NCI-H1436 treated with DMSO at 0.1 percent for 48 hours (cell line): ENCODE results near the gene KIAA0513.

Experiments used
- DNase-seq: peaks from one replicate; lab custom pipeline; 2025; lab: John Stamatoyannopoulos, UW

Gene KIAA0513

GRCh38 chr16:85072076-85072860 is 44.7 kb downstream of the KIAA0513 start:
- no peak for DNase-seq

GRCh38 chr16:85072947-85073346 is 45.4 kb downstream of the KIAA0513 start:
- DNase-seq, result no peak

- DNase-seq, result no peak
Measured at GRCh38 chr16:85074225-85074914, 46.8 kb downstream of the KIAA0513 start.

- no peak for DNase-seq
Measured at GRCh38 chr16:85075236-85075924, 47.8 kb downstream of the KIAA0513 start.

DNA sequence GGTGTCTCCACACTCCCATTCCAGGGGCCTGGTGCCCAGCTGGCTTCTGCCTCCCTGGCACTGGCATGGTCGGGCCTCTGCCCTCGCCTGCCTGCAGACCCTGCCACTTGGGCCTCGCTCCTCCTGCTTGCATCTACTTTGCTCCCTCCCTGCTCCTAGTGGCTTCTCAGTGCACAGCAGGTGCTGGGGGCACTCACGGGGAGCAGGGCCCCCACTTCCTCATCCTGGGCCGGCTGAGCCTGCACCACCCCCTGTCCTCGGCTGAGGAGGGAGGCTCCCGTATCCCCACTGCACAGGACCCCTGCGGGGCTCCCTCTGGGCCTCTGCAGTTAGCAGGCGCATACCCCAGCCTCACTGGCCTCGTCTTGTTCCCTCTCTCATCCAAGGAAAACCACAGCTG is 49.4 kb downstream of the KIAA0513 start:
- DNase-seq, result no peak

DNA sequence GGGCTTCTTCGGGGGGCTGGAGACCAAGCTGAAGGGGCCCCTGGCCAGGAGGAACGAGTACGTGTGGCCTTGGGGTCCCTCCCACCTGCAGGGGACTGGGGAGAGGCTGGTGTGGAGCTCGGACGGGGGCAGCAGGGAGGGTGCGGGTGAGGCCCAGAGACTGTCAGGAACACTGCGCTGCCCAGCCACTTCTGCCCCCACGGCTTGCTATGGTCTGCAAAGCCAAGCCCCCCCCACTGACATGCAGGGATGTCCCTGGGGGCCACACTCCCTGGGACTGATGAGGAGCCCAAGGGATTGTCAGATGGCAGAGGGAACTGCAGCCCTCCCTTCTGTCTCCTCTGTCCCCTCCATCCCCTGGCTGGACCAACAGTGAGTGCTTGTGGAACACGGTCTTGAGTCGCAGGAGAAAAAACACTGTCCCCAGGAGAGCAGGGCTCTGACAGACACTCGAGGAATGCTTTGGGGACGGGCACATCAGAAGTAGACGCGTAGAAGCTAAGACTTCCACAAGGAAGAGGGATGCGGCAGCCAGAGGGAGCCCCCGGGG is 50.1 kb downstream of the KIAA0513 start:
- no peak for DNase-seq

DNA sequence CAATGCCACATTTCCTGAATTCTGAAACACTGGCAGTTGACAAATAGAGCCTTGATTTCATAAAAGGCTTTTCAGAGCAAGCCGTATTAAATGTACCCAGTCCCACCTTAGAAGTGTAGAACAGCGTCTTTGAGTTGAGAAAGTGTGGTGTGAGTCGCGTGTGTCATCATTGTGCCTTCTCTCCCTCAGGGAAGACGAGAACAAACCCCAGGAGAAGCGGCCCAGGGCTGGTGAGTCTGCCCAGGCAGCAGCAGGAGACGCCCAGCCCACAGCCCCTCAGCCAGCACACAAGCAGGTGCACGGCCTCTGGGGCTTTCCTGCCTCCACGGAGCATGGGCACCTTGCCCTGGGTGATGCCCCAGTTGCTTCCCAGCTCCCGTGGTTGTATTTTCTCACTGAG is 50.6 kb downstream of the KIAA0513 start:
- DNase-seq, result no peak

GRCh38 chr16:85078952-85079351 is 51.4 kb downstream of the KIAA0513 start:
- DNase-seq, result no peak

DNA sequence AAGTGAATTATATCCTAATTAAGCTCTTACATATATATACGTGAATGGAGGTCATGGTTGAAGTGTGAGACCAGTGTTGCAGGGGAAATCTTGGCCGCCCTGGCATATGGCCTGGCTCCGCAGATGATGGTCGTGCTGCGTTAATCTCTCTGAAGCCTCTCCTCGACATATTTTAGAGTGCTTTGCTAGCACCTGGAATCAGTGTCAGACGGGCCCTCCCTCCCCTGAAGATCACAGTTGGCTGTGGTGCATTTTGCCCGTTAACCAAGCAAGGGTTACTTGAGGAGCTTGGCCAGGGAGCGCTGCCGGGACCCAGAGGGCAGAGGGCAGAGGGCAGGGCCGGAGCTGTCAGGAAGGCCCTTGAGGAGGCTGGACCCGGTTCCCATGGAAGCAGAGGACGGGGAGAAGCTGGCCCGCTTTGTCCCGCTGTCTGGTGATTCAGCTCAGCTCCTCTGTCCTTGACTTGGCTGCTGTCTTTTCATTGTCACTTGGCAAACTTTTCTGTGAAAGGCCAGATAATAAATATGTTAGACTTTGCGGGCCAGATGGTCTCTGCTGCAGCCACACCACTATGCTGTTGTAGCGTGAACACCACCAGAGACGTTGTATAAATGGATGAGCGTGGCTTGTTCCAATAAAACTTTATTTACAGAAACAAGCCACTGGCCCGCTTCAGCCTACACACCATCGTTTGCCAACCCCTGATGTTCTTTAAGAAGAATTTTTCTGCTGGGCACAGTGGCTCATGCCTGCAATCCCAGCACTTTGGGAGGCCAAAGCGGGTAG is 52.4 kb downstream of the KIAA0513 start:
- no peak for DNase-seq

GRCh38 chr16:85081038-85081437 is 53.4 kb downstream of the KIAA0513 start:
- DNase-seq, result no peak

DNA sequence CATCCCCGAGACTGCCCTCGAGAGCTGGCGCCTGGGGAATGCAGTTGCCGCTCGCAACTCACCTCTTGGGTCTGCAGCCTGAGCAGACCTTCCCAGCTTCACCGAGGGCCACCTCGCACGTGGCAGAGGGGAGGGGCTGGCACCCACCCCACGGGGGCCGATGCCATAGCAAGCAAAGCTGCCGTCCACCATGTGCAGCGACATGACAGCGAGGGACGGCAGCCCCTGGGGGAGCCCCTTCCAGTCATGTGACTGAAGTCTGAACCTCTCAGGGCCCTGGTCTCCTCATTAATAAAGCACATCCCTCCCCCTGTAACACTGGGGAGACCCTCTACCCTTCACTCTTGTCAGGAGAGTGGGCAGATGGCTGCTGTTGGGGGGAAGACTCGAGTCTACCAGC is 54.2 kb downstream of the KIAA0513 start:
- DNase-seq, result no peak

GRCh38 chr16:85082173-85083050 is 54.8 kb downstream of the KIAA0513 start:
- no peak for DNase-seq

- no peak for DNase-seq
Measured at GRCh38 chr16:85083051-85083639, 55.5 kb downstream of the KIAA0513 start.

- no peak for DNase-seq
Measured at GRCh38 chr16:85084841-85085510, 57.4 kb downstream of the KIAA0513 start.

- no peak for DNase-seq
Measured at GRCh38 chr16:85085721-85086120, 58.1 kb downstream of the KIAA0513 start.

DNA sequence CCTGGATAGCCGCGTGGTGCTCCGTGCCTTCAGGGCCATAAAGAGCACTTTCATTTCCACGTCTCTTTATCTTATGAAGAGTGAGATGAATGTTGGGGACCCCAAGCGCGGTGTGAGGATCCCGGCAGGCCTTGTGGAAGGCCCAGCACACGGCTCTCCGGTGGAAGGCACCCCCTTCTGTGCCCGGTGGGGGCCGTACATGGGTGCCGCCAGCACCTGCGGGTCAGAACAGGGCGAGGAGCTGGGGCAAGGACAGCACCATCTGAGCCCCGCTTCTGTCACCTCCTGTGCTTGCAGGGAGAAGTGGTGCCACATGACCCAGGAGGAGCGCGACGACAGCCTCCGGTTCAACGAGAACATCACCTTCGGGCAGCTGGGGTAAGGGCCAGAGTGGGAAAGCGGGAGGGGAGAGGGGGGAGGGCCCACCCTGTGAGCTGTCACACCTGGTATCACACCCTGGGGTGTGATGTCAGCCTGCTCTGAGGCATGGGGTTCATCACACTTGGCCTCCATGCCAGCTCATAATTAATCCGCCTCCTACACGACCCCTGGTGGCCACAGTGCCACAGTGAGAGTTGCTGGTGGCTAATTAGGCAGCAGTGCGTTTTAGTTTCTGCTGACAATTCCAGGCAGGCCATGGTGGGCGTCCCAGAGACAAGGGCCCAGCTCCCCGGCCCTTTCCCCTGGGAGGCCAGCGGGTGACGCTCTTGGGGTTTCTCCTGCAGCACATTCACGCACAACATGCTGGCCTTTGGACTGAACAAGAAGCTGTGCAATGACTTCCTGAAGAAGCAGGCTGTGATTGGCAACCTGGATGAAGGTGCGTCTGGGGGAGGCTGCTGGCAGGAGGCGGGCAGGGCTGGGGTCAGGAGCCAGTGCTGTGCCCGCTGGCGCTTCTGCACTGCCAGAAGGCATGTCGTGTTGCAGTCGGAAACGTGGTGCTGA is 59.0 kb downstream of the KIAA0513 start:
- DNase-seq, result peak; percentile 6

GRCh38 chr16:85087899-85088569 is 60.4 kb downstream of the KIAA0513 start:
- no peak for DNase-seq

DNA sequence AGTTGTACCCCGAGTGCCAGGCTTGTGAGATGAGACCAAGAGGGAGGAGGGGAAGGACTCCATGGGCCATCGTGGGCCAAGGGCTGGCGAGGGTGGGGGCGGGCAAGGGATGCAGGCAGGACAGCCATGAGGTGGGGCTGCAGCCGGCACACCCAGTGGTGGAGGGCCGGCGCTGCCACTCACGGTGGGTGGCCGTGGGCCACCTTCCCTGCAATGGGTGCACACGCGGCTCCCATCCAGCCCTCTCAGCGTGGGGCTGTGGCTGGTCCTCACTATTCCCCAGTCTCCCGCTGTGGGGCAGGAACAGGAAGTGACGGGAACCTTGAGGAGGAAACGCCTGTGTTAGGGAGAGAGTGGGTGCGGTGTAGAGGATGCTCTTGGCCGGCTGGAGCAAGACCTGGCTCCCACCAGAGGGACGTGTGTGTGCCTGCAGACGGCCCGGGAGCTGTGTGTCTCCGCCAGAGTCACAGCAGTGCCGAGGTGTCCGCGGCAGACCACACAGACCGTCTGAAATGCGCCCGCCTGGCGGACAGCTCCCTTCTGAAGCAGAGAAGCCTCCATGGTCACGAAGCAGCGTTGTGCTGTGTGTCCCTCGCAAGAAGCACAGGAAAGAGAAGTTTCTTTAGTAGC is 61.1 kb downstream of the KIAA0513 start:
- no peak for DNase-seq
